ENCODE data around the gene MBNL1. TPM values are rescaled to one million over a fixed set of nuclear protein-coding genes. Genes with fewer than 3 reads are reported as not detected.

MBNL1 gene
- total RNA-seq, 1 experiment from 2014 or later = 140 TPM

GRCh38 chr3:152362086-152362485, 93.4 kb downstream of the MBNL1 start:
- no peaks in the 10 kb centered on the region for H3K9me3 ChIP-seq (ENCODE audit: control insufficient read depth, insufficient read depth, low read depth, low read length)
- no peak overlapping the region for H3K4me3 ChIP-seq (ENCODE audit: low read depth in 2 of 2, low read length in 2 of 2)
- DNase-seq (ENCODE audit: low read depth, low spot score) (no peak), ATAC-seq (no peak)
- H3K27me3 ChIP-seq (ENCODE audit: control insufficient read depth, insufficient read depth, low read length) = no peaks in the 10 kb centered on the region
- no peak overlapping the region for H3K27ac ChIP-seq (ENCODE audit: low read length)
- H3K4me1 ChIP-seq (ENCODE audit: control insufficient read depth, insufficient read depth, low read length) = peaks cover 22% of the 10 kb centered on the region
- intact Hi-C loops (cut with micrococcal nuclease; ENCODE audit: unreplicated experiment) = no loop called here
- BruUV-seq (replicated peaks) = no TSS peak
- no peaks in the 10 kb centered on the region for H3K36me3 ChIP-seq (ENCODE audit: control insufficient read depth, insufficient read depth, low read length)
- POLR2A ChIA-PET = no interaction called here
- in situ Hi-C loops (cut with HindIII; ENCODE audit: low pct_unique_long_range_greater_than_20kb, low sequenced_read_pairs) = no loop called here
- TF ChIP-seq TCF7L2 (IDR thresholded peaks at IDR 0.05; ENCODE audit: low read depth, low read length) (no peak), POLR2AphosphoS5 (IDR thresholded peaks at IDR 0.05; ENCODE audit: low read depth, low read length) (no peak), SIN3A (IDR thresholded peaks at IDR 0.05; ENCODE audit: borderline replicate concordance, insufficient read depth, low read depth, low read length) (no peak)
- CTCF ChIA-PET = no interaction called here

- BruUV-seq (replicated peaks) = no TSS peak
Observed at GRCh38 chr3:152364237-152364636, 95.5 kb downstream of the MBNL1 start.

More at GRCh38 chr3:152364237-152364636, 95.5 kb downstream of the MBNL1 start:
- in situ Hi-C loops (cut with HindIII; ENCODE audit: low pct_unique_long_range_greater_than_20kb, low sequenced_read_pairs) = no loop called here
- no peaks in the 10 kb centered on the region for H3K36me3 ChIP-seq (ENCODE audit: control insufficient read depth, insufficient read depth, low read length)
- H3K27me3 ChIP-seq (ENCODE audit: control insufficient read depth, insufficient read depth, low read length) = no peaks in the 10 kb centered on the region
- DNase-seq (ENCODE audit: low read depth, low spot score) = no peak
- no peak overlapping the region for H3K27ac ChIP-seq (ENCODE audit: low read length)
- no peaks in the 10 kb centered on the region for H3K9me3 ChIP-seq (ENCODE audit: control insufficient read depth, insufficient read depth, low read depth, low read length)
- peaks cover 21% of the 10 kb centered on the region for H3K4me1 ChIP-seq (ENCODE audit: control insufficient read depth, insufficient read depth, low read length)
- H3K4me3 ChIP-seq (ENCODE audit: low read depth in 2 of 2, low read length in 2 of 2) = no peak overlapping the region
- no peak for ATAC-seq
- ChIA-PET POLR2A (no interaction called here), CTCF (no interaction called here)
- TF ChIP-seq CTCF (IDR thresholded peaks at IDR 0.05) (no peak), TCF7L2 (IDR thresholded peaks at IDR 0.05; ENCODE audit: low read depth, low read length) (no peak), REST (IDR thresholded peaks at IDR 0.05; ENCODE audit: insufficient read depth in 1 of 2, low read depth in 2 of 2, low read length in 1 of 2) (no peak), SIN3A (IDR thresholded peaks at IDR 0.05; ENCODE audit: borderline replicate concordance, insufficient read depth, low read depth, low read length) (no peak), POLR2AphosphoS5 (IDR thresholded peaks at IDR 0.05; ENCODE audit: low read depth, low read length) (no peak)
- intact Hi-C loops (cut with micrococcal nuclease; ENCODE audit: unreplicated experiment) = no loop called here

Data from Panc1 (cell line).